ENCODE results near the gene LRP11. TPM values are rescaled to one million over a fixed set of nuclear protein-coding genes. Genes with fewer than 3 reads are reported as not detected.

Gene LRP11
- total and polyA plus RNA-seq, 10 of the 15 experiments (the other 5 are each of a cell fraction or from before 2014, with no cell fraction given), result under 0.01 to 0.23 (median 0.03) TPM; not detected in 6

- TF ChIP-seq STAT1 (conservative IDR thresholded peaks at IDR 0.05) (no peak), BACH1 (IDR thresholded peaks at IDR 0.05; ENCODE audit: borderline replicate concordance) (no peak), MTA2 (IDR thresholded peaks at IDR 0.05; ENCODE audit: low read depth) (no peak)
These were observed 50.8 kb downstream of the LRP11 start (continued) for GRCh38 chr6:149813351-149813750.

GRCh38 chr6:149809798-149810197 lies 54.4 kb downstream of the LRP11 start:
- Histone ChIP-seq H3K27me3 (replicated peaks in 1 of 2; ENCODE audit: control insufficient read depth in 2 of 2, insufficient read depth in 2 of 2, low read length in 1 of 2) (no peaks in the 10 kb centered on the region), H3K4me2 (ENCODE audit: control insufficient read depth, insufficient read depth) (no peak overlapping the region), H2AFZ (ENCODE audit: control insufficient read depth, low read depth, low read length) (no peak overlapping the region), H3K4me3 (no peak overlapping the region), H3K27ac (ENCODE audit: control insufficient read depth, insufficient read depth) (no peak overlapping the region), H3K36me3 (ENCODE audit: control insufficient read depth in 2 of 2, insufficient read depth in 2 of 2, low read length in 1 of 2) (no peaks in the 10 kb centered on the region), H4K20me1 (ENCODE audit: control insufficient read depth, insufficient read depth) (no peaks in the 10 kb centered on the region), H3K9ac (ENCODE audit: control insufficient read depth, insufficient read depth, low read length) (no peak overlapping the region), H3K4me1 (ENCODE audit: control insufficient read depth, insufficient read depth, low read length) (peaks cover 5% of the 10 kb centered on the region; the same call in 1 of the 2 replicates), H3K79me2 (ENCODE audit: control insufficient read depth, insufficient read depth, low read length) (no peaks in the 10 kb centered on the region), H3K9me3 (replicated peaks; ENCODE audit: control insufficient read depth, insufficient read depth, low read length) (no peaks in the 10 kb centered on the region)
- FAIRE-seq, result no peak
- CTCF ChIA-PET, result interaction anchor here (0.8 to 1.6 kb wide), 2 partner anchors 10 to 37 kb away, joined by 3 to 4 read pairs; no protein-coding TSS in a partner anchor
- DNase-seq (ENCODE audit: low read depth, low spot score), result no peak
- POLR2A ChIA-PET, result no interaction called here
- 73% methylated on average over 2 of the region's 2 CpGs for WGBS (ENCODE audit: insufficient coverage, insufficient replicate concordance, low lambda C conversion rate, missing lambda C conversion rate)
- RAD21 ChIA-PET (ENCODE audit: unreplicated experiment), result no interaction called here
- in situ Hi-C loops (cut with MboI), result no loop called here
- no TSS peak for BruUV-seq (replicated peaks)
- SMC1A ChIA-PET (ENCODE audit: uncharacterized antibody, unreplicated experiment), result no interaction called here
- ATAC-seq, result no peak
- intact Hi-C loops (cut with micrococcal nuclease; ENCODE audit: unreplicated experiment), result no loop called here
- TF ChIP-seq, protein P1, sequence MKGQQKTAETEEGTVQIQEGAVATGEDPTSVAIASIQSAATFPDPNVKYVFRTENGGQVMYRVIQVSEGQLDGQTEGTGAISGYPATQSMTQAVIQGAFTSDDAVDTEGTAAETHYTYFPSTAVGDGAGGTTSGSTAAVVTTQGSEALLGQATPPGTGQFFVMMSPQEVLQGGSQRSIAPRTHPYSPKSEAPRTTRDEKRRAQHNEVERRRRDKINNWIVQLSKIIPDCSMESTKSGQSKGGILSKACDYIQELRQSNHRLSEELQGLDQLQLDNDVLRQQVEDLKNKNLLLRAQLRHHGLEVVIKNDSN (IDR thresholded peaks at IDR 0.05; ENCODE audit: borderline replicate concordance, extremely low read length, insufficient read depth, low read depth, low read length), result no peak
- TF ChIP-seq MEF2A (IDR thresholded peaks at IDR 0.05; ENCODE audit: insufficient read depth, low read depth, low read length), result no peak
- no peak for TF ChIP-seq ZBTB33 (IDR thresholded peaks at IDR 0.05)
- TF ChIP-seq, protein P2, sequence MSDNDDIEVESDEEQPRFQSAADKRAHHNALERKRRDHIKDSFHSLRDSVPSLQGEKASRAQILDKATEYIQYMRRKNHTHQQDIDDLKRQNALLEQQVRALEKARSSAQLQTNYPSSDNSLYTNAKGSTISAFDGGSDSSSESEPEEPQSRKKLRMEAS (IDR thresholded peaks at IDR 0.05; ENCODE audit: low read depth, low read length), result no peak
- TF ChIP-seq TBL1XR1 (IDR thresholded peaks at IDR 0.05; ENCODE audit: low read depth, low read length), result no peak
- TF ChIP-seq MTA3 (IDR thresholded peaks at IDR 0.05; ENCODE audit: borderline replicate concordance, low read length), result no peak
- TF ChIP-seq, protein P3, sequence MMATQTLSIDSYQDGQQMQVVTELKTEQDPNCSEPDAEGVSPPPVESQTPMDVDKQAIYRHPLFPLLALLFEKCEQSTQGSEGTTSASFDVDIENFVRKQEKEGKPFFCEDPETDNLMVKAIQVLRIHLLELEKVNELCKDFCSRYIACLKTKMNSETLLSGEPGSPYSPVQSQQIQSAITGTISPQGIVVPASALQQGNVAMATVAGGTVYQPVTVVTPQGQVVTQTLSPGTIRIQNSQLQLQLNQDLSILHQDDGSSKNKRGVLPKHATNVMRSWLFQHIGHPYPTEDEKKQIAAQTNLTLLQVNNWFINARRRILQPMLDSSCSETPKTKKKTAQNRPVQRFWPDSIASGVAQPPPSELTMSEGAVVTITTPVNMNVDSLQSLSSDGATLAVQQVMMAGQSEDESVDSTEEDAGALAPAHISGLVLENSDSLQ (IDR thresholded peaks at IDR 0.05), result no peak
- no peak for TF ChIP-seq NKRF (conservative IDR thresholded peaks at IDR 0.05)
- TF ChIP-seq SMARCA5 (IDR thresholded peaks at IDR 0.05), result no peak
